HG03342 (cell line): ENCODE results near the gene TMEM163.
"Not testable (repeated sequence)": the region's sequence is repeated elsewhere in the genome, so short reads cannot be mapped to it uniquely, and the experiment has no call there.

ENCODE experiments used
- ATAC-seq: cut with Tn5 transposase; IDR thresholded peaks from one replicate; pipeline ENCODE4 v1.9.1; 2021; ENCODE audit warnings: mild to moderate bottlenecking, moderate library complexity; ENCODE audit not compliant: unreplicated experiment

TMEM163 gene

GRCh38 chr2:134667081-134667480 lies 51.7 kb downstream of the TMEM163 start:
- no peak for ATAC-seq

- no peak for ATAC-seq
These were observed 52.9 kb downstream of the TMEM163 start for GRCh38 chr2:134665727-134666506.

- ATAC-seq: no peak
These were observed 55.0 kb downstream of the TMEM163 start for GRCh38 chr2:134663451-134664450.

DNA sequence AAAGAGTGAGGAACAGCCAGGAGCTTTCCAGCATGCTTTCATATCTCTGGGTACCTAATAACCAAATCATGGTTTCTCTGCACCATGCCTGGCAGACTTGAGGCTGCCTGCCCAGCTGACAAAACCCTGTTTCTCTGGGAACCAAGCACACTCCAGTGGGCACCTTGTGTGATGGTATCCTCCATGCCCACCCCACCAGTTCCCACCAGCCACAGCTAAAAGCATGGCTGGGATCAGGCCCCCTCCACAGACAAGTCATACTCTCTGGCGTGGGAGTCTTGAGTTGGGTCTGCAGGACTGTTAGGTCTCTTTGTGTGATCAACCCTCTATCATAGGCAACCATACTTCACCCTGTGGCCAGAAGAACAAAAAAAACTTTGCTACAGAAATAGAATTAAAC lies 56.0 kb downstream of the TMEM163 start:
- no peak for ATAC-seq

GRCh38 chr2:134660626-134661402 lies 58.0 kb downstream of the TMEM163 start:
- ATAC-seq: no peak

GRCh38 chr2:134659724-134660123 lies 59.1 kb downstream of the TMEM163 start:
- no peak for ATAC-seq

- no peak for ATAC-seq
These were observed 61.0 kb downstream of the TMEM163 start for GRCh38 chr2:134657650-134658250.

GRCh38 chr2:134656391-134656790 lies 62.4 kb downstream of the TMEM163 start:
- ATAC-seq: not testable (repeated sequence)

GRCh38 chr2:134648586-134648985 lies 70.2 kb downstream of the TMEM163 start:
- ATAC-seq: no peak

DNA sequence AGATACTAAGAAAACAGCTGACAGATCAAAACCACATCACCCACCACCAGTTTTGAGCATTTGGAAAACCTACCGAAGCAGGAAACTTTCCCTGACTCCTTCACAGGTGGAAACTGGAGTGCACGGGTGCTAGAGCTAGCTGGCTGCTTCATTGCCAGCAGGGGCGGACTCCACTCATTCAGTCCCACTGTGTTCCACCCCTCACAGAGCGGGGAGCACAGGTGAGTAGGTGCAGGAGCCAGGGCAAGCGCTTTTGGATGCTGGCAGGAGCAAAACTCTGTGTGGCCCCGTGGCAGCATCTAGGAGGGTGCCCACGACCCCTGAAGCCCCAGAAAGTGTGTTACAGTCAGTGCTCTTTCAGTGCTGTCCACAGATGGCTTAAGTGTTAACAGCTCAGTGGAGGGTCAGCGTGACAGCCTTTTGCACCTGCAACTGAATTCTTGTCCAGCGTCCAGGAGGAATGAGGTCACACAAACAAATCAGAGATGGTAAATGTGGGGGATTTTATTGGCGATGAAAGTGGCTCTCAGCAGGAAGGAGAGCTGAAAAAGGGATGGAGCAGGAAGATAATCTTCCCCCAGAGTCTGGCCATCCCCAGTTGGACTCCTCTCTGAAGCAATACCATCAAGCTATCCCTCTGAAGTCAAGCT lies 71.1 kb downstream of the TMEM163 start:
- no peak for ATAC-seq

GRCh38 chr2:134642938-134643337 lies 75.9 kb downstream of the TMEM163 start:
- no peak for ATAC-seq

GRCh38 chr2:134640494-134640893 lies 78.3 kb downstream of the TMEM163 start:
- no peak for ATAC-seq

GRCh38 chr2:134639265-134639664 lies 79.5 kb downstream of the TMEM163 start:
- no peak for ATAC-seq

DNA sequence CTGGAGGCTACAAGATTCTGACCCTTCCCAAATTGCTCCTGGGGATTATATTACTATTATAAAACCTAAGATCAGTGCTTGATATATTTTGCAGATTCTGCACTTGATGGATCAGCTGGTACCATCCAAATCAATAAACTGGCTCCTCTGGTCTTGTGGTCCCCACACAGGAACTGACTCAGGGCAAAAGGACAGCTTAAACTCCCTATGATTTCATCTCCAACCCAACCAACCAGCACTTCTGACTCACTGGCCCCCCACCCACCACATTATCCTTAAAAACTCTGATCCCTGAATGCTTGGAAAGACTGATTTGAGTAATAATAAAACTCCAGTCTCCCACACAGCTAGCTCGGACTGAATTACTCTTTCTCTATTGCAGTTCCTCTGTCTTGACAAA lies 82.1 kb downstream of the TMEM163 start:
- no peak for ATAC-seq

DNA sequence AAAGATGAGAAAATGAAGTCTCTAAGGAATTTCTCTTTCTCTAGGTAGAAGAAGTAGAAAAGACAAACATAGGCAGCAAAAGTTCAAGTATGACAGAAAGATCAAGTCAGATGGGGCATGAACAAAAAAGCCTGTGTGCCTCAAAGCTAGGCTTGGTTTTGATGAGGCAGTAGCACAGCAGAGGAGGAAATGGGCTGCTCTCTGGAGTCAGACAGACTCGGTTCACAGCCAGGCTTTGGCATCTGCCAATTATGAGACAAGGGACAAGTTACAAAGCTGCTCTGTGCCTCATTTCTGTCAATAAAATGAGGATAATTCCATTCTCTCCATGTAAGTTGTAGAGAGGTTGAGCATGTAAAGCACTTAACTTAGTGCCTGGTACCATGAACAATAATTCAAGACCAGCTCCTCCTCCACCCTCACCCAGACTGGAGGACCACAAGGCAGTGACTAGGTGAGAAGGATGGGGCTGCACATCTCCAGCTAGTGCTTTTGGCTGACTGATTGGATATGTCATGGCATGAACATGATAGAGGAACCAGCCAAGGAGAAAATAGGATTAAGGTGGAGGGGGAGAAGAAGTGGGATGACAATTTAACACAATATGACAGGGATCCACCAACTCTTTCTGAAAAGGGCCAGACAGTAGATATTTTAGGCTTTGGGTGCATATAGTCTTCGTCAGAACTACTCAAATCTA lies 84.6 kb downstream of the TMEM163 start:
- no peak for ATAC-seq

- ATAC-seq: no peak
These were observed 88.2 kb downstream of the TMEM163 start for GRCh38 chr2:134630504-134631159.

- no peak for ATAC-seq
These were observed 90.3 kb downstream of the TMEM163 start for GRCh38 chr2:134628453-134628852.

GRCh38 chr2:134626781-134627180 lies 92.0 kb downstream of the TMEM163 start:
- no peak for ATAC-seq

- ATAC-seq: no peak
These were observed 93.5 kb downstream of the TMEM163 start for GRCh38 chr2:134625311-134625710.
